GM23248 (cell line): ENCODE data around the gene C6orf141.

Source experiments
- EZH2 ChIP-seq: fragments of 200-600 bp; sonication (generic); IDR thresholded peaks from 2 replicates; pipeline ENCODE4 v1.6.1; 2018; ENCODE audit warnings: antibody characterized with exemption, mild to moderate bottlenecking; ENCODE audit not compliant: insufficient read depth, poor library complexity, severe bottlenecking
- EZH2phosphoT487 ChIP-seq: fragments of 200-600 bp; sonication (generic); IDR thresholded peaks from 2 replicates; pipeline ENCODE4 v1.6.1; 2018; ENCODE audit warnings: antibody characterized with exemption, moderate library complexity, mild to moderate bottlenecking, low read depth; ENCODE audit not compliant: insufficient read depth

- TF ChIP-seq EZH2 = no peak
- no peak for TF ChIP-seq EZH2phosphoT487
Observed at GRCh38 chr6:49523901-49524300, 26.6 kb upstream of the C6orf141 start.
